OCI-LY3 (cell line): ENCODE data around the gene CRHR2.

Source experiments
- CTCF ChIP-seq: fragments of 200-600, 300-600 bp; sonication (generic); IDR thresholded peaks from 2 replicates; pipeline ENCODE4 v1.5.1; 2014; ENCODE audit warnings: antibody characterized with exemption, low read length, low read depth
- EZH2phosphoT487 ChIP-seq: fragments of 200-600 bp; shearing (Covaris generic); IDR thresholded peaks from 2 replicates; pipeline ENCODE4 v1.6.1; 2018; ENCODE audit warnings: antibody characterized with exemption, mixed run types, low read depth

GRCh38 chr7:30684351-30684750, 2.1 kb upstream of the CRHR2 start:
- no peak for TF ChIP-seq EZH2phosphoT487
- TF ChIP-seq CTCF = no peak
